ENCODE results near the gene RPS18.
A peak's percentile ranks its signal among the peaks of the same experiment; 100 is the strongest.
"Not testable (repeated sequence)": the region's sequence is repeated elsewhere in the genome, so short reads cannot be mapped to it uniquely, and the experiment has no call there.

Gene RPS18

GRCh38 chr6:33254591-33254990 is 17.3 kb upstream of the RPS18 start:
- peaks cover 41 to 91% (median 60%) of the 10 kb centered on the region in 11 experiments for H3K36me3 ChIP-seq
- no peak overlapping the region for H3K27ac ChIP-seq

GRCh38 chr6:33259032-33259431 is 12.8 kb upstream of the RPS18 start:
- no peak overlapping the region for H3K9ac ChIP-seq
- peaks cover 0 to 5% (median 0%) of the 10 kb centered on the region in 11 experiments; a peak in 3 of 22 replicates for H3K9me3 ChIP-seq (replicated peaks in 1 of 11)
- H3K27ac ChIP-seq = no peak overlapping the region
- no peaks in the 10 kb centered on the region for H3K27me3 ChIP-seq
- H4K20me1 ChIP-seq = no peaks in the 10 kb centered on the region
- H3K4me3 ChIP-seq = no peak overlapping the region
- H3K36me3 ChIP-seq = peaks cover 69 to 98% (median 88%) of the 10 kb centered on the region in 11 experiments
- H3K4me2 ChIP-seq = no peak overlapping the region
- no peaks in the 10 kb centered on the region for H3K4me1 ChIP-seq
- TF ChIP-seq Cebpa-rat (IDR thresholded peaks at IDR 0.05) = no peak

More at GRCh38 chr6:33254591-33254990, 17.3 kb upstream of the RPS18 start:
- peaks cover 14 to 42% (median 22%) of the 10 kb centered on the region in 10 experiments for H3K4me1 ChIP-seq
- peaks cover 0 to 5% (median 0%) of the 10 kb centered on the region in 11 experiments; a peak in 3 of 22 replicates for H3K9me3 ChIP-seq (replicated peaks in 1 of 11)
- no peaks in the 10 kb centered on the region for H4K20me1 ChIP-seq
- TF ChIP-seq Cebpa-rat (IDR thresholded peaks at IDR 0.05) = no peak
- H3K27me3 ChIP-seq = no peaks in the 10 kb centered on the region
- H3K9ac ChIP-seq = peak overlapping the region in 1 of 11 experiments; percentile 33; a peak in 1 of 22 replicates
- H3K4me3 ChIP-seq = no peak overlapping the region
- no peak overlapping the region for H3K4me2 ChIP-seq

GRCh38 chr6:33262490-33262889 is 9.4 kb upstream of the RPS18 start:
- H3K36me3 ChIP-seq = peaks cover 94 to 100% (median 99%) of the 10 kb centered on the region in 11 experiments
- H4K20me1 ChIP-seq; H3K9ac ChIP-seq; H3K27me3 ChIP-seq; H3K27ac ChIP-seq; H3K4me1 ChIP-seq; H3K4me3 ChIP-seq; H3K9me3 ChIP-seq (replicated peaks in 1 of 11); H3K4me2 ChIP-seq: not testable (repeated sequence)

GRCh38 chr6:33264015-33264414 is 7.9 kb upstream of the RPS18 start:
- Histone ChIP-seq H3K27ac (no peak overlapping the region), H3K9ac (no peak overlapping the region), H3K4me1 (peaks cover 0 to 23% (median 0%) of the 10 kb centered on the region in 10 experiments; a peak in 7 of 20 replicates), H4K20me1 (no peaks in the 10 kb centered on the region; a peak in 2 of 22 replicates), H3K27me3 (no peaks in the 10 kb centered on the region), H3K4me2 (no peak overlapping the region), H3K36me3 (peaks cover 95 to 100% (median 99%) of the 10 kb centered on the region in 11 experiments), H3K9me3 (replicated peaks in 1 of 11) (no peaks in the 10 kb centered on the region), H3K4me3 (no peak overlapping the region)
- TF ChIP-seq Cebpa-rat (IDR thresholded peaks at IDR 0.05) = no peak

- Histone ChIP-seq H3K36me3 (peaks cover 74 to 81% (median 77%) of the 10 kb centered on the region in 11 experiments), H3K27ac (peak overlapping the region; percentile 92 to 99 (median 98))
These were observed 783 bp upstream of the RPS18 start for GRCh38 chr6:33271117-33271467.

GRCh38 chr6:33272275-33273128 is 627 bp downstream of the RPS18 start:
- no peak for TF ChIP-seq Cebpa-rat (IDR thresholded peaks at IDR 0.05)
- Histone ChIP-seq H3K27me3 (no peaks in the 10 kb centered on the region), H3K4me2 (peak overlapping the region; percentile 90 to 99 (median 97)), H3K9ac (peak overlapping the region; percentile 91 to 99 (median 95)), H3K9me3 (replicated peaks in 1 of 11) (no peaks in the 10 kb centered on the region), H3K36me3 (peaks cover 65 to 73% (median 68%) of the 10 kb centered on the region in 11 experiments), H3K27ac (peak overlapping the region; percentile 92 to 99 (median 98); a peak in 21 of 22 replicates), H3K4me1 (peaks cover 54 to 74% (median 61%) of the 10 kb centered on the region in 10 experiments), H4K20me1 (peaks cover 35 to 49% (median 44%) of the 10 kb centered on the region in 11 experiments; a peak in 21 of 22 replicates), H3K4me3 (peak overlapping the region; percentile 74 to 92 (median 88))

More at GRCh38 chr6:33271117-33271467, 783 bp upstream of the RPS18 start:
- peak overlapping the region; percentile 74 to 92 (median 88) for H3K4me3 ChIP-seq
- TF ChIP-seq Cebpa-rat (IDR thresholded peaks at IDR 0.05) = no peak
- H3K4me1 ChIP-seq = peaks cover 46 to 77% (median 52%) of the 10 kb centered on the region in 10 experiments
- H3K9me3 ChIP-seq (replicated peaks in 1 of 11) = no peaks in the 10 kb centered on the region
- H3K4me2 ChIP-seq = peak overlapping the region; percentile 74 to 96 (median 85)
- H4K20me1 ChIP-seq = peaks cover 34 to 41% (median 37%) of the 10 kb centered on the region in 11 experiments; a peak in 21 of 22 replicates
- H3K27me3 ChIP-seq = no peaks in the 10 kb centered on the region
- peak overlapping the region; percentile 91 to 99 (median 95) for H3K9ac ChIP-seq

GRCh38 chr6:33273129-33273923 is 1.5 kb downstream of the RPS18 start:
- Histone ChIP-seq H3K27me3 (no peaks in the 10 kb centered on the region), H3K4me2 (peak overlapping the region; percentile 90 to 99 (median 97)), H3K4me3 (peak overlapping the region; percentile 74 to 92 (median 88)), H3K36me3 (peaks cover 58 to 69% (median 62%) of the 10 kb centered on the region in 11 experiments), H3K4me1 (peaks cover 63 to 74% (median 66%) of the 10 kb centered on the region in 10 experiments), H3K27ac (peak overlapping the region; percentile 92 to 99 (median 98); a peak in 21 of 22 replicates), H3K9ac (peak overlapping the region; percentile 91 to 99 (median 95)), H3K9me3 (replicated peaks in 1 of 11) (no peaks in the 10 kb centered on the region), H4K20me1 (peaks cover 35 to 57% (median 49%) of the 10 kb centered on the region in 11 experiments; a peak in 21 of 22 replicates)
- no peak for TF ChIP-seq Cebpa-rat (IDR thresholded peaks at IDR 0.05)

- peaks cover 56 to 69% (median 62%) of the 10 kb centered on the region in 11 experiments for H3K36me3 ChIP-seq
- H3K4me1 ChIP-seq = peaks cover 72 to 80% (median 74%) of the 10 kb centered on the region in 10 experiments
- H3K4me2 ChIP-seq = peak overlapping the region; percentile 90 to 99 (median 97)
- H3K9ac ChIP-seq = peak overlapping the region; percentile 91 to 99 (median 95)
- no peaks in the 10 kb centered on the region for H3K27me3 ChIP-seq
- no peaks in the 10 kb centered on the region for H3K9me3 ChIP-seq (replicated peaks in 1 of 11)
- peaks cover 35 to 66% (median 57%) of the 10 kb centered on the region in 11 experiments; a peak in 21 of 22 replicates for H4K20me1 ChIP-seq
- TF ChIP-seq Cebpa-rat (IDR thresholded peaks at IDR 0.05) = no peak
- H3K4me3 ChIP-seq = peak overlapping the region; percentile 74 to 92 (median 88)
- H3K27ac ChIP-seq = peak overlapping the region in 10 of 11 experiments; percentile 23 to 99 (median 97); a peak in 17 of 22 replicates
These were observed 2.3 kb downstream of the RPS18 start for GRCh38 chr6:33273924-33274902.

- Histone ChIP-seq H3K4me3 (peak overlapping the region; percentile 69 to 92 (median 86)), H3K36me3 (peaks cover 58 to 76% (median 69%) of the 10 kb centered on the region in 11 experiments), H3K4me1 (peaks cover 72 to 78% (median 75%) of the 10 kb centered on the region in 10 experiments), H3K27ac (peak overlapping the region in 10 of 11 experiments; percentile 78 to 99 (median 86); a peak in 18 of 22 replicates), H4K20me1 (peaks cover 35 to 84% (median 75%) of the 10 kb centered on the region in 11 experiments; a peak in 21 of 22 replicates), H3K9ac (peak overlapping the region; percentile 91 to 99 (median 95)), H3K4me2 (peak overlapping the region; percentile 90 to 99 (median 97))
- not testable (repeated sequence) for H3K27me3 ChIP-seq; H3K9me3 ChIP-seq (replicated peaks in 1 of 11)
These were observed 4.1 kb downstream of the RPS18 start for GRCh38 chr6:33275795-33276580.
